Esophagus muscularis mucosa (tissue), 3 donors: ENCODE measurements around the gene CTDSPL.

ENCODE experiments used
- CTCF ChIP-seq, 3 experiments: fragments of 200-600 bp in 2 of 3; fragments of 450-650 bp in 1 of 3; sonication (generic) in 2 of 3; IDR thresholded peaks; one replicate each; pipeline ENCODE4 v1.5.1; 2017 to 2019; ENCODE audit warnings: antibody characterized with exemption in 3 of 3, mild to moderate bottlenecking in 2 of 3, moderate library complexity in 1 of 3
- POLR2A ChIP-seq: fragments of 450-650 bp; IDR thresholded peaks from one replicate; pipeline ENCODE4 v1.6.1; 2017; ENCODE audit warnings: antibody characterized with exemption, moderate library complexity, mild to moderate bottlenecking, low read depth

DNA sequence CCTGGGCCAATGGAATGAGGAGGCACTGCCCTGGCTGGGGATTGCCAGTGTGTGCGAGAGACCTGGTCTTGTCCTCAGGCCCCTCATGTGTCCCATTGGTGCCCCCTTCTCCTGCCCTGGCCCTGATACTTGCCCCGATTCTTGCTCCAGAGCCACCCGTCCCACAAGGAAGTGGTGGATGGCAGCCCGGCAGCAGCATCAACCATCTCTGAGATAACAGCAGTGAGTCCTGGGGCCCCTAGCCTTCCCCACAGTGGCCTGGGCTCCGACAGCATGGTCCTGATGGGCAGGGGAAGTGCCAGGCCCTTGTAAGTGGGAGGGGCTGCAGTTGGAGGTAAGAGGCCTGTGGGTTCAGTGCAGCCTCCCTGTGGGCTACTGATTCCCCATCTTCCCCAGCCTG is 144.4 kb downstream of the CTDSPL start:
- TF ChIP-seq CTCF (IDR thresholded peaks at IDR 0.05), result no peak
- no peak for TF ChIP-seq POLR2A
